ENCODE measurements around the gene NLRP7. TPM values are rescaled to one million over a fixed set of nuclear protein-coding genes. Genes with fewer than 3 reads are reported as not detected.

NLRP7 gene
- total and polyA plus RNA-seq, 2 donors (not counting 3 experiments of a cell fraction or from before 2014, with no cell fraction given) = not detected

GRCh38 chr19:54889566-54889965, 57.8 kb downstream of the NLRP7 start:
- CTCF ChIA-PET = no interaction called here
- H3K4me1 ChIP-seq (ENCODE audit: control insufficient read depth, extremely low read depth, insufficient read depth, low read length) = no peaks in the 10 kb centered on the region
- no peaks in the 10 kb centered on the region for H3K9me3 ChIP-seq (replicated peaks; ENCODE audit: control insufficient read depth, insufficient read depth, low read length)
- POLR2A ChIA-PET = no interaction called here
- H3K4me2 ChIP-seq (ENCODE audit: insufficient read depth, low read length) = no peak overlapping the region
- TF ChIP-seq, protein P1, sequence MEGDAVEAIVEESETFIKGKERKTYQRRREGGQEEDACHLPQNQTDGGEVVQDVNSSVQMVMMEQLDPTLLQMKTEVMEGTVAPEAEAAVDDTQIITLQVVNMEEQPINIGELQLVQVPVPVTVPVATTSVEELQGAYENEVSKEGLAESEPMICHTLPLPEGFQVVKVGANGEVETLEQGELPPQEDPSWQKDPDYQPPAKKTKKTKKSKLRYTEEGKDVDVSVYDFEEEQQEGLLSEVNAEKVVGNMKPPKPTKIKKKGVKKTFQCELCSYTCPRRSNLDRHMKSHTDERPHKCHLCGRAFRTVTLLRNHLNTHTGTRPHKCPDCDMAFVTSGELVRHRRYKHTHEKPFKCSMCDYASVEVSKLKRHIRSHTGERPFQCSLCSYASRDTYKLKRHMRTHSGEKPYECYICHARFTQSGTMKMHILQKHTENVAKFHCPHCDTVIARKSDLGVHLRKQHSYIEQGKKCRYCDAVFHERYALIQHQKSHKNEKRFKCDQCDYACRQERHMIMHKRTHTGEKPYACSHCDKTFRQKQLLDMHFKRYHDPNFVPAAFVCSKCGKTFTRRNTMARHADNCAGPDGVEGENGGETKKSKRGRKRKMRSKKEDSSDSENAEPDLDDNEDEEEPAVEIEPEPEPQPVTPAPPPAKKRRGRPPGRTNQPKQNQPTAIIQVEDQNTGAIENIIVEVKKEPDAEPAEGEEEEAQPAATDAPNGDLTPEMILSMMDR (IDR thresholded peaks at IDR 0.05; ENCODE audit: extremely low read depth in 1 of 2, insufficient read depth in 1 of 2, low read depth in 1 of 2, low read length in 2 of 2) = no peak
- TF ChIP-seq FOS (IDR thresholded peaks at IDR 0.05; ENCODE audit: borderline replicate concordance, insufficient read depth, low read length) (no peak), EZH2 (IDR thresholded peaks at IDR 0.05; ENCODE audit: borderline replicate concordance, low read depth, low read length, severe bottlenecking) (no peak), POLR2A (IDR thresholded peaks at IDR 0.05; ENCODE audit: low read depth, low read length) (no peak), GATA2 (IDR thresholded peaks at IDR 0.05; ENCODE audit: insufficient read depth, insufficient read length, low read depth, low read length) (no peak), POLR2AphosphoS5 (IDR thresholded peaks at IDR 0.05; ENCODE audit: insufficient read depth, low read depth, low read length) (no peak), JUN (IDR thresholded peaks at IDR 0.05; ENCODE audit: borderline replicate concordance, insufficient read depth, insufficient read length, low read depth) (no peak), MAX (IDR thresholded peaks at IDR 0.05; ENCODE audit: insufficient read depth, insufficient read length) (no peak), MYC (IDR thresholded peaks at IDR 0.05; ENCODE audit: low read depth, low read length) (no peak)
- H3K27ac ChIP-seq (ENCODE audit: insufficient read depth, low read depth, low read length) = no peak overlapping the region
- no peak overlapping the region for H3K9ac ChIP-seq (replicated peaks; ENCODE audit: extremely low read depth, insufficient read depth, low read length)
- no peaks in the 10 kb centered on the region for H3K27me3 ChIP-seq (ENCODE audit: control insufficient read depth in 2 of 2, insufficient read depth in 2 of 2, low read length in 2 of 2)
- DNase-seq (ENCODE audit: low read depth, low spot score) (no peak), FAIRE-seq (no peak)
- no peaks in the 10 kb centered on the region for H3K9me1 ChIP-seq (replicated peaks; ENCODE audit: control insufficient read depth, extremely low read depth, insufficient read depth, low read length)
- H4K20me1 ChIP-seq (replicated peaks; ENCODE audit: control insufficient read depth, extremely low read depth, insufficient read depth, low read length) = no peaks in the 10 kb centered on the region
- no peak overlapping the region for H3K4me3 ChIP-seq (replicated peaks in 1 of 3; ENCODE audit: insufficient read depth in 1 of 3, low read depth in 1 of 3, low read length in 3 of 3)
- BruUV-seq (replicated peaks) = no TSS peak
- dilution Hi-C loops (cut with MboI; ENCODE audit: extremely low pct_ligation_motif_present, low sequenced_read_pairs) (no loop called here), intact Hi-C loops (cut with micrococcal nuclease) (no loop called here)
- no peaks in the 10 kb centered on the region for H3K79me2 ChIP-seq (ENCODE audit: control insufficient read depth, insufficient read depth, low read length)
- no peak overlapping the region for H2AFZ ChIP-seq (ENCODE audit: low read depth, low read length)
- no peaks in the 10 kb centered on the region for H3K36me3 ChIP-seq (ENCODE audit: control insufficient read depth in 2 of 2, extremely low read depth in 1 of 2, insufficient read depth in 2 of 2, low read length in 2 of 2)
